DND-41 (cell line): ENCODE data around the gene NBPF1.

ENCODE experiments used
- CTCF ChIP-seq: IDR thresholded peaks from 2 replicates; pipeline ENCODE4 v1.5.1; 2012; ENCODE audit warnings: borderline replicate concordance, low read length, moderate library complexity, mild to moderate bottlenecking; ENCODE audit not compliant: poor library complexity, severe bottlenecking; ENCODE audit errors: extremely low read depth
- EZH2 ChIP-seq: IDR thresholded peaks from 3 replicates; pipeline ENCODE4 v1.6.1; 2012; ENCODE audit warnings: borderline replicate concordance, low read depth, mild to moderate bottlenecking, moderate library complexity, low read length, inconsistent platforms; ENCODE audit not compliant: severe bottlenecking

- TF ChIP-seq EZH2 (no peak), CTCF (no peak)
Observed at GRCh38 chr1:16607433-16607851, 5.9 kb downstream of the NBPF1 start.
